ENCODE data around the gene ARL14. TPM values are rescaled to one million over a fixed set of nuclear protein-coding genes. Genes with fewer than 3 reads are reported as not detected.

Gene ARL14
- total RNA-seq, 1 experiment from 2014 or later: not detected

GRCh38 chr3:160684368-160684740 is 7.4 kb downstream of the ARL14 start:
- Mint-ChIP-seq H3K27me3 (ENCODE audit: low read depth) (no peaks in the 10 kb centered on the region), H3K9me3 (no peaks in the 10 kb centered on the region), H3K4me3 (no peak overlapping the region), H3K27ac (no peak overlapping the region), H3K4me1 (peaks cover 10% of the 10 kb centered on the region), H3K36me3 (no peaks in the 10 kb centered on the region)
- ATAC-seq (no peak), DNase-seq (ENCODE audit: low spot score) (no peak)
- ChIA-PET POLR2A (no interaction called here), CTCF (no interaction called here)
- TF ChIP-seq ZNF219 (CRISPR knock-in tag; IDR thresholded peaks at IDR 0.05; ENCODE audit: borderline replicate concordance) (no peak), FOXP4 (CRISPR knock-in tag; IDR thresholded peaks at IDR 0.05) (no peak), ZNF281 (CRISPR knock-in tag; IDR thresholded peaks at IDR 0.05) (no peak), PRRX2 (CRISPR knock-in tag; IDR thresholded peaks at IDR 0.05) (no peak), GABPB1 (CRISPR knock-in tag; IDR thresholded peaks at IDR 0.05) (no peak), NR1H2 (CRISPR knock-in tag; IDR thresholded peaks at IDR 0.05) (no peak), RELA (CRISPR knock-in tag; IDR thresholded peaks at IDR 0.05; ENCODE audit: borderline replicate concordance) (no peak)

- H3K36me3 Mint-ChIP-seq: no peaks in the 10 kb centered on the region
- H3K4me1 Mint-ChIP-seq: peaks cover 7% of the 10 kb centered on the region; the same call in 1 of the 2 replicates
- no peak for ATAC-seq
- CTCF ChIA-PET: no interaction called here
- POLR2A ChIA-PET: no interaction called here
- no peak overlapping the region for H3K27ac Mint-ChIP-seq
- no peaks in the 10 kb centered on the region for H3K9me3 Mint-ChIP-seq
- TF ChIP-seq SMAD3 (CRISPR knock-in tag; IDR thresholded peaks at IDR 0.05; ENCODE audit: borderline replicate concordance) (no peak), ZNF121 (CRISPR knock-in tag; IDR thresholded peaks at IDR 0.05) (no peak), NR2C2 (CRISPR knock-in tag; IDR thresholded peaks at IDR 0.05) (no peak), ETV6 (CRISPR knock-in tag; IDR thresholded peaks at IDR 0.05) (no peak), ATF2 (CRISPR knock-in tag; IDR thresholded peaks at IDR 0.05; ENCODE audit: borderline replicate concordance, low read depth) (no peak), TEAD4 (CRISPR knock-in tag; IDR thresholded peaks at IDR 0.05) (no peak), ERG (CRISPR knock-in tag; IDR thresholded peaks at IDR 0.05) (no peak), E2F5 (CRISPR knock-in tag; IDR thresholded peaks at IDR 0.05) (no peak), SP1 (CRISPR knock-in tag; conservative IDR thresholded peaks at IDR 0.05) (no peak), ZNF671 (CRISPR knock-in tag; IDR thresholded peaks at IDR 0.05) (no peak), GRHL2 (CRISPR knock-in tag; IDR thresholded peaks at IDR 0.05; ENCODE audit: insufficient replicate concordance, severe bottlenecking) (no peak), ZNF219 (CRISPR knock-in tag; IDR thresholded peaks at IDR 0.05; ENCODE audit: borderline replicate concordance) (no peak), FOXP1 (CRISPR knock-in tag; IDR thresholded peaks at IDR 0.05; ENCODE audit: borderline replicate concordance) (no peak), JAZF1 (CRISPR knock-in tag; IDR thresholded peaks at IDR 0.05) (no peak), ZBTB21 (CRISPR knock-in tag; IDR thresholded peaks at IDR 0.05; ENCODE audit: borderline replicate concordance) (no peak), AR (CRISPR knock-in tag; IDR thresholded peaks at IDR 0.05) (no peak), EMX1 (CRISPR knock-in tag; IDR thresholded peaks at IDR 0.05) (no peak), FOXK1 (CRISPR knock-in tag; IDR thresholded peaks at IDR 0.05) (no peak)
- DNase-seq (ENCODE audit: low spot score): no peak
- no peaks in the 10 kb centered on the region for H3K27me3 Mint-ChIP-seq (ENCODE audit: low read depth)
- no peak overlapping the region for H3K4me3 Mint-ChIP-seq
Observed at GRCh38 chr3:160685144-160685766, 8.3 kb downstream of the ARL14 start.
